CD4-positive, alpha-beta T cell treated with Interleukin-6 for 4 hours (primary cell): ENCODE measurements around the gene RAMP2.
"Not testable (repeated sequence)": the region's sequence is repeated elsewhere in the genome, so short reads cannot be mapped to it uniquely, and the experiment has no call there.

Experiments
- DNase-seq: peaks from one replicate; pipeline ENCODE4 v3.0.0-alpha.2; 2020; ENCODE audit warnings: mixed read lengths

The RAMP2 gene

GRCh38 chr17:42769964-42770363 lies 8.9 kb downstream of the RAMP2 start:
- DNase-seq: not testable (repeated sequence)

- no peak for DNase-seq
Observed at GRCh38 chr17:42772945-42773289, 11.9 kb downstream of the RAMP2 start.

- peak; percentile 78 for DNase-seq
Observed at GRCh38 chr17:42773290-42774035, 12.4 kb downstream of the RAMP2 start, which contains the start of gene VPS25. TSS of gene VPS25 (plus strand) at chr17:42773449. CDS start at chr17:42773476, 27 bp downstream.

- no peak for DNase-seq
Observed at GRCh38 chr17:42774066-42774745, 13.2 kb downstream of the RAMP2 start.

GRCh38 chr17:42775534-42776098 lies 14.6 kb downstream of the RAMP2 start:
- DNase-seq: no peak

GRCh38 chr17:42778570-42778969 lies 17.5 kb downstream of the RAMP2 start:
- DNase-seq: no peak

- no peak for DNase-seq
Observed at GRCh38 chr17:42779304-42779935, 18.4 kb downstream of the RAMP2 start.

- DNase-seq: no peak
Observed at GRCh38 chr17:42779936-42780850, 19.2 kb downstream of the RAMP2 start, which contains the start of gene WNK4. TSS of gene WNK4 (plus strand) at chr17:42780610. CDS start at chr17:42780699, 89 bp downstream.

GRCh38 chr17:42780851-42781638 lies 20.0 kb downstream of the RAMP2 start:
- DNase-seq: no peak

GRCh38 chr17:42781639-42782165 lies 20.7 kb downstream of the RAMP2 start:
- no peak for DNase-seq

GRCh38 chr17:42782166-42783061 lies 21.4 kb downstream of the RAMP2 start:
- no peak for DNase-seq

GRCh38 chr17:42783062-42783790 lies 22.2 kb downstream of the RAMP2 start:
- DNase-seq: no peak

- DNase-seq: no peak
Observed at GRCh38 chr17:42783791-42784138, 22.7 kb downstream of the RAMP2 start.

GRCh38 chr17:42784409-42784808 lies 23.4 kb downstream of the RAMP2 start:
- no peak for DNase-seq

GRCh38 chr17:42784811-42785592 lies 24.0 kb downstream of the RAMP2 start:
- no peak for DNase-seq

GRCh38 chr17:42787266-42787665 lies 26.2 kb downstream of the RAMP2 start:
- DNase-seq: no peak

- DNase-seq: no peak
Observed at GRCh38 chr17:42791948-42792347, 30.9 kb downstream of the RAMP2 start.

- no peak for DNase-seq
Observed at GRCh38 chr17:42792545-42792944, 31.5 kb downstream of the RAMP2 start.

GRCh38 chr17:42795061-42795460 lies 34.0 kb downstream of the RAMP2 start:
- no peak for DNase-seq
